T-cell (primary cell): ENCODE results near the gene ASCC2. TPM values are rescaled to one million over a fixed set of nuclear protein-coding genes. Genes with fewer than 3 reads are reported as not detected.
"Not testable (repeated sequence)": the region's sequence is repeated elsewhere in the genome, so short reads cannot be mapped to it uniquely, and the experiment has no call there.

Experiments used
- ATAC-seq, 4 experiments: fragments of 200-7000 bp in 3 of 4; fragments of 150-1000 bp in 1 of 4; cut with Tn5 transposase; replicated peaks in 1 of 4; 1 replicate in 3 of 4; 2 replicates in 1 of 4; pipeline ENCODE4 v1.10.0; 2021; ENCODE audit warnings: moderate library complexity in 3 of 4, mild to moderate bottlenecking in 2 of 4, moderate number of reproducible peaks in 1 of 4
- CTCF ChIA-PET, 2 donors: fragments of 300-600 bp; sonication (Branson Sonifier 250); formaldehyde crosslinking; loops; one replicate each; lab custom pipeline; 2022; ENCODE audit warnings: antibody characterized with exemption in 2 of 2; lab: Charles Lee
- POLR2A ChIA-PET, 2 donors: fragments of 300-600 bp; sonication (Branson Sonifier 250); formaldehyde crosslinking; loops; one replicate each; lab custom pipeline; 2022; ENCODE audit warnings: antibody characterized with exemption in 2 of 2; lab: Charles Lee
- DNase-seq, 35 experiments: peaks; one replicate each; pipeline versions ENCODE4 v3.0.0 to v3.0.0-alpha.2; 2013 to 2023
- H3K27ac ChIP-seq: one replicate; pipeline ENCODE4 v1.5.1; 2013; ENCODE audit warnings: low read length
- H3K27me3 ChIP-seq, 2 experiments: replicated peaks in 1 of 2; 1 replicate in 1 of 2; 2 replicates in 1 of 2; pipeline versions ENCODE4 v1.6.1 to v1.7.0; 2013; ENCODE audit warnings: low read length in 1 of 2, mixed read lengths in 1 of 2; ENCODE audit not compliant: control insufficient read depth in 2 of 2, insufficient read depth in 2 of 2; ENCODE audit errors: extremely low read depth in 1 of 2
- H3K36me3 ChIP-seq, 2 donors: 1 replicate in 1 of 2; 2 replicates in 1 of 2; pipeline versions ENCODE4 v1.6.1 to v1.7.0; 2013; ENCODE audit warnings: low read length in 1 of 2; ENCODE audit not compliant: control insufficient read depth in 2 of 2, insufficient read depth in 1 of 2; ENCODE audit errors: extremely low read depth in 1 of 2
- H3K4me1 ChIP-seq, 2 experiments: 1 replicate in 1 of 2; 2 replicates in 1 of 2; pipeline versions ENCODE4 v1.6.1 to v1.7.0; 2013; ENCODE audit warnings: low read length in 2 of 2, mixed read lengths in 1 of 2; ENCODE audit not compliant: insufficient read depth in 2 of 2, control insufficient read depth in 1 of 2; ENCODE audit errors: extremely low read depth in 1 of 2
- H3K4me3 ChIP-seq, 2 donors: 1 replicate in 1 of 2; 2 replicates in 1 of 2; pipeline versions ENCODE4 v1.5.1 to v1.7.0; 2013; ENCODE audit warnings: mild to moderate bottlenecking in 2 of 2, low read length in 1 of 2, moderate library complexity in 1 of 2; ENCODE audit not compliant: control insufficient read depth in 1 of 2; ENCODE audit errors: extremely low read depth in 1 of 2
- H3K9me3 ChIP-seq: 2 replicates; pipeline ENCODE4 v1.7.0; 2013
- H3K27ac Mint-ChIP-seq, 2 donors: one replicate each; pipeline ENCODE4 v1.8.0; 2020 to 2021; ENCODE audit warnings: mild to moderate bottlenecking in 2 of 2, mixed read lengths in 2 of 2
- H3K27me3 Mint-ChIP-seq, 2 donors: one replicate each; pipeline ENCODE4 v1.8.0; 2021 to 2022; ENCODE audit warnings: mixed read lengths in 2 of 2
- H3K36me3 Mint-ChIP-seq: one replicate; pipeline ENCODE4 v1.8.0; 2021; ENCODE audit warnings: mixed read lengths
- H3K4me1 Mint-ChIP-seq, 3 donors: one replicate each; pipeline ENCODE4 v1.8.0; 2020 to 2022; ENCODE audit warnings: mixed read lengths in 3 of 3, mild to moderate bottlenecking in 1 of 3
- H3K4me3 Mint-ChIP-seq, 3 donors: one replicate each; pipeline ENCODE4 v1.8.0; 2020 to 2022; ENCODE audit warnings: mild to moderate bottlenecking in 3 of 3, mixed read lengths in 3 of 3, moderate library complexity in 3 of 3
- H3K9me3 Mint-ChIP-seq, 3 donors: one replicate each; pipeline ENCODE4 v1.8.0; 2020 to 2022; ENCODE audit warnings: mixed read lengths in 3 of 3
- WGBS: methylation state at CpG from one replicate; pipeline ENCODE4 v1.1.5; 2013; ENCODE audit warnings: missing lambda C conversion rate; ENCODE audit not compliant: insufficient coverage; 5-methylcytosine and 5-hydroxymethylcytosine counted together
- total RNA-seq, 35 experiments: library from RNA in 6 of 35; stranded (reverse) in 6 of 35; fragments of 120-200 nt in 1 of 35; gene quantifications; one replicate each; pipeline versions ENCODE4 v1.2.1 to v1.2.4 and lab custom pipeline; 2013 to 2026

Gene ASCC2
- total RNA-seq, 5 donors from 2014 or later (not counting 1 experiment from before 2014, with no cell fraction given) = 80.1 to 94.2 (median 85.7) TPM

- H3K4me3 ChIP-seq = no peak overlapping the region
- Mint-ChIP-seq H3K27me3 (no peaks in the 10 kb centered on the region), H3K36me3 (peaks cover 50% of the 10 kb centered on the region), H3K4me3 (no peak overlapping the region), H3K4me1 (peaks cover 16 to 28% (median 25%) of the 10 kb centered on the region in 3 donors), H3K27ac (no peak overlapping the region), H3K9me3 (no peaks in the 10 kb centered on the region)
- 90% methylated on average over 2 of the region's 8 CpGs for WGBS
- ChIA-PET POLR2A (no interaction called here), CTCF (no interaction called here)
- ATAC-seq (no peak), DNase-seq (no peak)
- no peaks in the 10 kb centered on the region for H3K9me3 ChIP-seq
- no peaks in the 10 kb centered on the region for H3K27me3 ChIP-seq
- peaks cover 22 to 65% of the 10 kb centered on the region in 2 donors for H3K36me3 ChIP-seq
- peaks cover 0 to 3% of the 10 kb centered on the region in 2 experiments for H3K4me1 ChIP-seq
- H3K27ac ChIP-seq = no peak overlapping the region
These were observed 7.5 kb downstream of the ASCC2 start for GRCh38 chr22:29830585-29830984.

GRCh38 chr22:29827726-29828125, 10.3 kb downstream of the ASCC2 start:
- H3K27ac Mint-ChIP-seq, H3K4me3 Mint-ChIP-seq, H3K4me1 ChIP-seq, DNase-seq, H3K27me3 Mint-ChIP-seq, H3K9me3 ChIP-seq, H3K27ac ChIP-seq, H3K9me3 Mint-ChIP-seq, POLR2A ChIA-PET, ATAC-seq, H3K4me3 ChIP-seq, H3K27me3 ChIP-seq, CTCF ChIA-PET: not testable (repeated sequence)
- H3K36me3 ChIP-seq = peaks cover 20 to 71% of the 10 kb centered on the region in 2 donors
- Mint-ChIP-seq H3K4me1 (peaks cover 6 to 15% (median 12%) of the 10 kb centered on the region in 3 donors), H3K36me3 (peaks cover 54% of the 10 kb centered on the region)
- 100% methylated on average over 1 of the region's 1 CpG for WGBS

- Histone ChIP-seq H3K4me3 (no peak overlapping the region), H3K27ac (no peak overlapping the region), H3K4me1 (peaks cover 0 to 1% of the 10 kb centered on the region in 2 experiments), H3K36me3 (peaks cover 20 to 71% of the 10 kb centered on the region in 2 donors), H3K9me3 (no peaks in the 10 kb centered on the region), H3K27me3 (no peaks in the 10 kb centered on the region)
- DNase-seq (no peak), ATAC-seq (no peak)
- ChIA-PET POLR2A (no interaction called here), CTCF (no interaction called here)
- Mint-ChIP-seq H3K27ac (no peak overlapping the region), H3K27me3 (no peaks in the 10 kb centered on the region), H3K4me1 (peaks cover 6 to 13% (median 10%) of the 10 kb centered on the region in 3 donors), H3K4me3 (no peak overlapping the region), H3K36me3 (peaks cover 55% of the 10 kb centered on the region), H3K9me3 (no peaks in the 10 kb centered on the region)
- no CpG with 5 or more reads among the region's 4 CpGs for WGBS
These were observed 11.0 kb downstream of the ASCC2 start for GRCh38 chr22:29827091-29827490.

- Histone ChIP-seq H3K4me3 (no peak overlapping the region), H3K4me1 (no peaks in the 10 kb centered on the region), H3K27ac (no peak overlapping the region), H3K27me3 (no peaks in the 10 kb centered on the region), H3K36me3 (peaks cover 12 to 70% of the 10 kb centered on the region in 2 donors), H3K9me3 (no peaks in the 10 kb centered on the region)
- no peak for DNase-seq
- Mint-ChIP-seq H3K4me1 (peaks cover 0 to 10% (median 7%) of the 10 kb centered on the region in 3 donors), H3K36me3 (peaks cover 52% of the 10 kb centered on the region), H3K27me3 (no peaks in the 10 kb centered on the region), H3K27ac (no peak overlapping the region), H3K4me3 (no peak overlapping the region), H3K9me3 (no peaks in the 10 kb centered on the region)
- ChIA-PET POLR2A (no interaction called here), CTCF (no interaction called here)
- ATAC-seq = no peak
- WGBS = 89% methylated on average over 16 of the region's 17 CpGs
These were observed 12.5 kb downstream of the ASCC2 start for GRCh38 chr22:29825578-29825977.

DNA sequence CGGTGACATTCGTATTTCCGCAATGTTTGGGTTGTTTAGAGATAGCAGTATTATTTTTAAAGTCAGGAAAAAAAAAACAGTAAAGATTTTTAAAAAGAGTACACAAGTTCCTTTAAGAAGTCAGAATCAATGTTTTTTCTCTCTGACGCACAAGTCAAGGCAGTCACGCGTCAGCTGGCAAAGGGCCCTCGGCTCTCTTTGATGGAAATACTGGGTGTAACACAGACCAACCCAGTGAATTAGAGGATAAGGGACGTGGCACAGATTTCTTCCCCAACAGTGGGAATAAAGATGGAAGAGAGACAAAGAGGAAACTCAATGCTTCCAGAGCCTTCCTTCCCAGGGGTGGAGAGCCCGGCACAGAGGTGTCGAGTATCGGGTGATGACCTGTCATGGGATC, 13.4 kb downstream of the ASCC2 start:
- Mint-ChIP-seq H3K27ac (no peak overlapping the region), H3K36me3 (peaks cover 45% of the 10 kb centered on the region), H3K4me3 (no peak overlapping the region), H3K27me3 (no peaks in the 10 kb centered on the region), H3K4me1 (peaks cover 0 to 5% (median 4%) of the 10 kb centered on the region in 3 donors), H3K9me3 (no peaks in the 10 kb centered on the region)
- CTCF ChIA-PET = no interaction called here
- H3K4me3 ChIP-seq = no peak overlapping the region
- WGBS = 100% methylated on average over 7 of the region's 11 CpGs
- no peak for DNase-seq
- H3K27ac ChIP-seq = no peak overlapping the region
- no peak for ATAC-seq
- POLR2A ChIA-PET = no interaction called here
- peaks cover 10 to 72% of the 10 kb centered on the region in 2 donors for H3K36me3 ChIP-seq
- H3K27me3 ChIP-seq = no peaks in the 10 kb centered on the region
- no peaks in the 10 kb centered on the region for H3K4me1 ChIP-seq
- H3K9me3 ChIP-seq = no peaks in the 10 kb centered on the region

GRCh38 chr22:29821291-29822016, 16.6 kb downstream of the ASCC2 start:
- ATAC-seq (peak in 1 of 4 experiments; percentile 30), DNase-seq (peak in 5 of 35 experiments; percentile 3 to 44 (median 7))
- Mint-ChIP-seq H3K9me3 (no peaks in the 10 kb centered on the region), H3K4me3 (no peak overlapping the region), H3K27ac (no peak overlapping the region), H3K4me1 (peaks cover 0 to 4% (median 0%) of the 10 kb centered on the region in 3 donors), H3K36me3 (peaks cover 58% of the 10 kb centered on the region), H3K27me3 (no peaks in the 10 kb centered on the region)
- ChIA-PET POLR2A (interaction anchor here in 1 of 2 donors (0.6 kb wide), 1 partner anchor 248 kb away, joined by 5 read pairs; no protein-coding TSS in a partner anchor), CTCF (no interaction called here)
- Histone ChIP-seq H3K9me3 (no peaks in the 10 kb centered on the region), H3K27ac (no peak overlapping the region), H3K36me3 (peaks cover 23 to 82% of the 10 kb centered on the region in 2 donors), H3K4me3 (no peak overlapping the region), H3K4me1 (no peaks in the 10 kb centered on the region), H3K27me3 (no peaks in the 10 kb centered on the region)
- 28% methylated on average over 2 of the region's 7 CpGs for WGBS
